Skeletal muscle tissue (tissue), 4 donors: Measurements from ENCODE around the gene INPP5D. TPM values are rescaled to one million over a fixed set of nuclear protein-coding genes. Genes with fewer than 3 reads are reported as not detected.
"Not testable (repeated sequence)": the region's sequence is repeated elsewhere in the genome, so short reads cannot be mapped to it uniquely, and the experiment has no call there.

Source experiments
- H3K27ac ChIP-seq: one replicate; pipeline ENCODE4 v1.7.0; 2013; ENCODE audit warnings: mild to moderate bottlenecking, low read depth, low read length, inconsistent platforms
- H3K27me3 ChIP-seq, 3 donors: one replicate each; pipeline ENCODE4 v1.7.0; 2013; ENCODE audit warnings: low read length in 3 of 3; ENCODE audit not compliant: control insufficient read depth in 3 of 3, insufficient read depth in 3 of 3
- H3K36me3 ChIP-seq, 3 donors: one replicate each; pipeline ENCODE4 v1.7.0; 2013; ENCODE audit warnings: low read length in 3 of 3; ENCODE audit not compliant: control insufficient read depth in 3 of 3, insufficient read depth in 3 of 3
- H3K4me1 ChIP-seq, 3 donors: one replicate each; pipeline ENCODE4 v1.7.0; 2013; ENCODE audit warnings: low read length in 3 of 3, mild to moderate bottlenecking in 3 of 3; ENCODE audit not compliant: control insufficient read depth in 3 of 3, insufficient read depth in 3 of 3
- H3K4me3 ChIP-seq, 3 donors: one replicate each; pipeline ENCODE4 v1.7.0; 2013; ENCODE audit warnings: low read length in 3 of 3
- H3K9ac ChIP-seq, 3 donors: one replicate each; pipeline ENCODE4 v1.7.0; 2013; ENCODE audit warnings: low read length in 3 of 3, mild to moderate bottlenecking in 3 of 3, moderate library complexity in 2 of 3, low read depth in 1 of 3
- H3K9me3 ChIP-seq, 3 donors: one replicate each; pipeline ENCODE4 v1.7.0; 2013; ENCODE audit warnings: low read length in 3 of 3; ENCODE audit not compliant: control insufficient read depth in 3 of 3
- total RNA-seq: library from RNA; depleted of rRNA; stranded (reverse); fragments of >200 nt; gene quantifications from one replicate; pipeline ENCODE4 v1.2.3, GENCODE V29; 2014
- donor health status: Osteomylitis.

INPP5D gene
- total RNA-seq, 1 donor from 2014 or later, result 8.4 TPM

GRCh38 chr2:233174137-233174536, 114.0 kb downstream of the INPP5D start:
- Histone ChIP-seq H3K9ac (no peak overlapping the region), H3K4me1 (no peaks in the 10 kb centered on the region), H3K36me3 (peaks cover 3 to 5% (median 3%) of the 10 kb centered on the region in 3 donors), H3K27me3 (no peaks in the 10 kb centered on the region), H3K27ac (no peak overlapping the region), H3K4me3 (no peak overlapping the region), H3K9me3 (no peaks in the 10 kb centered on the region)

- H3K9me3 ChIP-seq, result no peaks in the 10 kb centered on the region
- H3K4me3 ChIP-seq, result no peak overlapping the region
- H3K4me1 ChIP-seq, result no peaks in the 10 kb centered on the region
- H3K36me3 ChIP-seq, result peaks cover 0 to 9% (median 3%) of the 10 kb centered on the region in 3 donors
- peaks cover 0 to 3% (median 0%) of the 10 kb centered on the region in 3 donors for H3K27me3 ChIP-seq
- H3K9ac ChIP-seq, result no peak overlapping the region
- H3K27ac ChIP-seq, result no peak overlapping the region
Observed at GRCh38 chr2:233178994-233179847, 119.1 kb downstream of the INPP5D start.

- no peak overlapping the region for H3K9ac ChIP-seq
- H3K27me3 ChIP-seq, result peaks cover 0 to 3% (median 0%) of the 10 kb centered on the region in 3 donors
- no peak overlapping the region for H3K4me3 ChIP-seq
- H3K27ac ChIP-seq, result no peak overlapping the region
- no peaks in the 10 kb centered on the region for H3K9me3 ChIP-seq
- H3K4me1 ChIP-seq, result no peaks in the 10 kb centered on the region
- peaks cover 0 to 10% (median 3%) of the 10 kb centered on the region in 3 donors for H3K36me3 ChIP-seq
Observed at GRCh38 chr2:233179848-233180366, 119.8 kb downstream of the INPP5D start.

- no peaks in the 10 kb centered on the region for H3K4me1 ChIP-seq
- H3K27me3 ChIP-seq, result peaks cover 0 to 3% (median 0%) of the 10 kb centered on the region in 3 donors
- no peak overlapping the region for H3K9ac ChIP-seq
- H3K36me3 ChIP-seq, result peaks cover 0 to 11% (median 2%) of the 10 kb centered on the region in 3 donors
- no peak overlapping the region for H3K4me3 ChIP-seq
- no peaks in the 10 kb centered on the region for H3K9me3 ChIP-seq
- H3K27ac ChIP-seq, result no peak overlapping the region
Observed at GRCh38 chr2:233183869-233184418, 123.8 kb downstream of the INPP5D start.

GRCh38 chr2:233184669-233185068, 124.5 kb downstream of the INPP5D start:
- Histone ChIP-seq H3K4me1 (no peaks in the 10 kb centered on the region), H3K27ac (no peak overlapping the region), H3K27me3 (peaks cover 0 to 3% (median 0%) of the 10 kb centered on the region in 3 donors), H3K9me3 (no peaks in the 10 kb centered on the region), H3K36me3 (peaks cover 0 to 11% (median under 1%) of the 10 kb centered on the region in 3 donors), H3K4me3 (no peak overlapping the region), H3K9ac (no peak overlapping the region)

GRCh38 chr2:233185330-233185729, 125.2 kb downstream of the INPP5D start:
- no peak overlapping the region for H3K4me3 ChIP-seq
- H3K9ac ChIP-seq, result no peak overlapping the region
- H3K4me1 ChIP-seq, result no peaks in the 10 kb centered on the region
- peaks cover 0 to 3% (median 0%) of the 10 kb centered on the region in 3 donors for H3K27me3 ChIP-seq
- H3K9me3 ChIP-seq, result no peaks in the 10 kb centered on the region
- no peak overlapping the region for H3K27ac ChIP-seq
- H3K36me3 ChIP-seq, result peaks cover 0 to 11% (median 3%) of the 10 kb centered on the region in 3 donors

GRCh38 chr2:233185963-233186362, 125.8 kb downstream of the INPP5D start:
- H3K36me3 ChIP-seq, result peaks cover 0 to 11% (median 3%) of the 10 kb centered on the region in 3 donors

GRCh38 chr2:233186851-233187250, 126.7 kb downstream of the INPP5D start:
- H3K9ac ChIP-seq, result no peak overlapping the region
- no peaks in the 10 kb centered on the region for H3K9me3 ChIP-seq
- peaks cover 0 to 5% (median 0%) of the 10 kb centered on the region in 3 donors for H3K27me3 ChIP-seq
- H3K4me3 ChIP-seq, result no peak overlapping the region
- H3K4me1 ChIP-seq, result no peaks in the 10 kb centered on the region
- H3K36me3 ChIP-seq, result peaks cover 0 to 13% (median 3%) of the 10 kb centered on the region in 3 donors
- no peak overlapping the region for H3K27ac ChIP-seq

More at GRCh38 chr2:233185963-233186362, 125.8 kb downstream of the INPP5D start:
- no peak overlapping the region for H3K27ac ChIP-seq
- H3K27me3 ChIP-seq, result peaks cover 0 to 3% (median 0%) of the 10 kb centered on the region in 3 donors
- H3K9me3 ChIP-seq, result no peaks in the 10 kb centered on the region
- no peaks in the 10 kb centered on the region for H3K4me1 ChIP-seq
- no peak overlapping the region for H3K9ac ChIP-seq
- no peak overlapping the region for H3K4me3 ChIP-seq

- no peak overlapping the region for H3K27ac ChIP-seq
- no peaks in the 10 kb centered on the region for H3K4me1 ChIP-seq
- no peak overlapping the region for H3K9ac ChIP-seq
- H3K9me3 ChIP-seq, result no peaks in the 10 kb centered on the region
- peaks cover 0 to 5% (median 3%) of the 10 kb centered on the region in 3 donors for H3K36me3 ChIP-seq
- no peak overlapping the region for H3K4me3 ChIP-seq
- H3K27me3 ChIP-seq, result peaks cover 0 to 3% (median 0%) of the 10 kb centered on the region in 3 donors
Observed at GRCh38 chr2:233189025-233189424, 128.9 kb downstream of the INPP5D start.

GRCh38 chr2:233191016-233191415, 130.9 kb downstream of the INPP5D start:
- H3K4me3 ChIP-seq, H3K27ac ChIP-seq, H3K9ac ChIP-seq, H3K36me3 ChIP-seq, H3K4me1 ChIP-seq, H3K27me3 ChIP-seq, H3K9me3 ChIP-seq: not testable (repeated sequence)
